CD4-positive, alpha-beta T cell treated with Interleukin-10 for 1 hour (primary cell): ENCODE results near the gene SLC10A6.
"Not testable (repeated sequence)": the region's sequence is repeated elsewhere in the genome, so short reads cannot be mapped to it uniquely, and the experiment has no call there.

ENCODE experiments used
- DNase-seq: peaks from one replicate; pipeline ENCODE4 v3.0.0-alpha.2; 2020

The SLC10A6 gene, protein sequence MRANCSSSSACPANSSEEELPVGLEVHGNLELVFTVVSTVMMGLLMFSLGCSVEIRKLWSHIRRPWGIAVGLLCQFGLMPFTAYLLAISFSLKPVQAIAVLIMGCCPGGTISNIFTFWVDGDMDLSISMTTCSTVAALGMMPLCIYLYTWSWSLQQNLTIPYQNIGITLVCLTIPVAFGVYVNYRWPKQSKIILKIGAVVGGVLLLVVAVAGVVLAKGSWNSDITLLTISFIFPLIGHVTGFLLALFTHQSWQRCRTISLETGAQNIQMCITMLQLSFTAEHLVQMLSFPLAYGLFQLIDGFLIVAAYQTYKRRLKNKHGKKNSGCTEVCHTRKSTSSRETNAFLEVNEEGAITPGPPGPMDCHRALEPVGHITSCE

DNA sequence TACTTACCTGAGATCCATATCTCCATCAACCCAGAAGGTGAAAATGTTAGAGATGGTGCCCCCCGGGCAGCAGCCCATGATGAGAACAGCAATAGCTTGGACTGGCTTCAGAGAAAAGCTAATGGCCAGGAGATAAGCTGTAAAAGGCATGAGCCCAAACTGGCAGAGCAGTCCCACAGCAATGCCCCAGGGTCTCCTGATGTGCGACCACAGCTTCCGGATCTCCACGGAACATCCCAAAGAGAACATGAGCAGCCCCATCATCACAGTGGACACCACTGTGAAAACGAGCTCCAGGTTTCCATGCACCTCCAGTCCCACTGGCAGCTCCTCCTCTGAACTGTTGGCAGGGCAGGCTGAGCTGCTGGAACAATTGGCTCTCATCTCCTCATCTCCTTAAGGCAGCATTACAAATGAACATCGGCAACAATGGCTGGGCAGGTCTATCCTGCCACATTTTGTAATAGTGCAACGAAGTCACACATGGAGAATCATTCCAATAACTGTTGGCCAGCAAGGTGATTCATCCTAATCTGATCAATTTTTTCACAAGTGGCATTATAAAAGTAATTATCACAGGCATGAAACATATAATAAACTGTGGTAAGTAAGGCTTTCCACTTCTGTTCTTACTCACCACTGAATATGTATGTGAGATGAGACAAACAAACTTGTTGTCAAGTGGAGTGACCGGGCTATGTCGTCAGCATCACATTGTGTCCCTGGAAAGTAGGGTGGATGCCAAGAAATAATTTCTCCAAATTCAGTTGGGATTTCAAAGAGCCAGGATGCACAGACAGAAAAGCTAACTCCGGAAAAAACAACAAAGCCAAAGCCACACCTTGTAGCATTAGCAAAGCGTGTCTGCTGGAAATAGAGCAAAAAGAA, at the start of gene SLC10A6:
Gene SLC10A6 (minus strand): TSS at position 653 of the 888 bp plus-strand sequence. CDS start 269 bp downstream, at position 384.
- DNase-seq, result no peak

DNA sequence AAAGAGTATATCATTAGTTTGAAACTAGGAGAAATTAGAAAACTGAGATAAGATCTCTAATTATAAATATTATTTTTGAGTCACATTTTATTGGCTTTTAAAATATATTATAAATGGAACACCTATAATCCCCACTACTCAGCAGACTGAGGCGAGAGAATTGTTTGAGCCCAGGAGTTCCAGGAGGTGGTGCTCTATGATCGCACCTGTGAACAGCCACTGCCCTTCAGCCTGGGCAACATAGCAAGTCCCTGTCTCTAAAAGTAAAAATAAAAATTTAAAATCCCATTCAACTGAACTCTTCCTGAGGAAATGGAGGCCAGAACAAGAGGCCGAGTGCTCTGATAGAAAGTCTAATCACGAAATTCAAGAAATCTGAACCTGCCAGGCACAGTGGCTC, 49.4 kb upstream of the SLC10A6 start:
- DNase-seq, result no peak

DNA sequence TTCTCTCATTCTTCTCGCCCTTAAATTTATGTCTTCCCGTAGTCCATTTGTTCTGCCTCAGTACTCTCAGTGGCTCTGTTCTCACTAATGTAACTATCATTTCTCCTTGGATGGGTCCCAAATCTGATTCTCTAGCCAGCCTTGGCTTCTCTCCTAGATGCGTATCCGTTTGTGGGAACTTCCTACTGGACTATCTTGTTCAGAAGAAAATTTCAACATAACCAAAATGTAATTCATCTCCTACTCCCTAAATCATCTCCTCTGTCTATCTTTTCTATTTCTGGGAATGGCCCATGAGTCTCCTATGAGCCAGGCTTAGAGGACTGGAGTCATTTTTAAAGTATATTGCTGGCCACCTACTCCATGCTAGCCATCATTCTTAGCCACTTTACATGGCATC, 47.4 kb upstream of the SLC10A6 start:
- DNase-seq, result no peak

DNA sequence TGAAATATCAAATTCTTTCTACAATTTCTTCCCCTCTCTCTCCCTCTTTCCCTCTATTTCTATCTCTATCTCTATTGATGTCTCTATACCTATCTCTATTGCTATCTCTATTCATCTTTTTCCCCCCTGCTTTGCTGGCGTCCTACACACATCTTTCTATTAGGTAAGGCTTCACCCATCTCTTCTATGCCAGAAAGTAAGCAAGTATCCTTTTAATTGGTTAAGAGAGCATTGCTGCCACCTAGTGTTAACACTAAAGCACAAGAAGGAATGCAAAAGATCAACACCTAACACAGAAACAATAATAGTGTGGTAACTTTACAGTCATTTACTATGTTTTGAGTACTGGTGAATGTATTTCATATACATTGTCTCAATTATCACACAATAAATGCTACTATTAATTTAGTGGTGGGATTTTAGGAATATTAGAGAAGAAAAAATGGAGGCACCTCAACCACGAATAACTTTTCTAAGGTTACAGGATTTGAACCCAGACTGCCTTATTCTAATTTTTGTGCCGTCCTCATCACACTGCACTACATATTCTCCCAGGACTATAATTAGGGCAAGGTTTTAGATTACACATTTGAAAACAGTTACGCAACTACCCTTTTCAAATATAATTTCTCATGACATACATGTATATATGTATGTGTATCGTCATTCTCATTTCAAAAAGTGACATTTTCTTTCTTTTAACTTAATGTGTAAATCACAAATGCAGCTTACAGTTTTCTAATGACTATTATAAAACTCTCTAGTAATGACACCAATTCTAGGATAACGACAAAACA, 46.7 kb upstream of the SLC10A6 start:
- peak; percentile 66 for DNase-seq

DNA sequence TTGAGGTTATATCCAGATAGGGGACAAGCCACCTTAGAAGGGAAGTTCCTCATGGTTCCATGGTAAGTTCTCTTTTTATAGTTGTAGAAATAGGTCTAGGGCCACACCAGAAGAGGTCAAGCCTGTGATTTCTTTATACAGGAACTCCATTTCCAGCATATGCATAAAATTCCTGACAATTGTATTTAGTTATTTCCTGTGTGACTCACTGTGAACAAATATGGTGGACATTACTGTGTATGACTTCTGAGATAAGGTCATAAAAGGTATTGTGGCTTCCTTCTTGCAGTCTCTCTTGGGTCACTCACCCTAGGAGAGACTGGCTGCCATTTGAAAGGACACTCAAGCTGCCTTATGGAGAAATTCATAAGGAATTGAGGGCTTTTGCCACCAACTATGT, 45.3 kb upstream of the SLC10A6 start:
- DNase-seq, result no peak

DNA sequence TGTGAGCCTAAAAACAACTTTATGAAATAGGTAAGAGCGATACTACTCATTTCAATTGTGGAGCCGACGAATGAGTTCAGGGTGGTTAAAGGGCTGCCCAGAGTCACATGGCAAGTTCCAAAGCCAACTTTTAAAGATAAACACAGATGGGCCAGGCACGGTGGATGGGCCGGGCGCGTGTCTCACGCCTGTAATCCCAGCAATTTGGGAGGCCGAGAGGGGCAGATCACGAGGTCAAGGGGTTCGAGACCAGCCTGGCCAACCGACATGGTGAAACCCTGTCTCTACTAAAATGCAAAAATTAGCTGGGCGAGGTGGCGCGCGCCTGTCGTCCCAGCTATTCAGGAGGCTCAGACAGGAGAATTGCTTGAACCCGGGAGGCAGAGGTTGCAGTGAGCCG, 44.0 kb upstream of the SLC10A6 start:
- no peak for DNase-seq

DNA sequence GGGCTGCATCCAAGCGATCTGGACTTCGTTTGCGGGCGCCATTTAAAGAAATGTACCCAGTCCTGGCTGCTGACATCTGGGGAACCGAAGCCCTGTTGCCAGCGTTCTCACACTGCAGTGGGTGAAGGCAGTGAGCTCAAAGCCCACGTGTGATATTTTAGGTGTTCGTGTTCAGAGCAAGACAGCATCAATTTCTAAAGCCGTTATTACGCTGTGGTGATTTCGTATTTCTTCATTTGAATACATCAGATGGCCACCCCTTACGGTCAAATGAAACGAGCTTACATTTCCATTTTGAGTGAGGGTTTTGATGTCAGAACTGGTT, 43.4 kb upstream of the SLC10A6 start:
- no peak for DNase-seq

DNA sequence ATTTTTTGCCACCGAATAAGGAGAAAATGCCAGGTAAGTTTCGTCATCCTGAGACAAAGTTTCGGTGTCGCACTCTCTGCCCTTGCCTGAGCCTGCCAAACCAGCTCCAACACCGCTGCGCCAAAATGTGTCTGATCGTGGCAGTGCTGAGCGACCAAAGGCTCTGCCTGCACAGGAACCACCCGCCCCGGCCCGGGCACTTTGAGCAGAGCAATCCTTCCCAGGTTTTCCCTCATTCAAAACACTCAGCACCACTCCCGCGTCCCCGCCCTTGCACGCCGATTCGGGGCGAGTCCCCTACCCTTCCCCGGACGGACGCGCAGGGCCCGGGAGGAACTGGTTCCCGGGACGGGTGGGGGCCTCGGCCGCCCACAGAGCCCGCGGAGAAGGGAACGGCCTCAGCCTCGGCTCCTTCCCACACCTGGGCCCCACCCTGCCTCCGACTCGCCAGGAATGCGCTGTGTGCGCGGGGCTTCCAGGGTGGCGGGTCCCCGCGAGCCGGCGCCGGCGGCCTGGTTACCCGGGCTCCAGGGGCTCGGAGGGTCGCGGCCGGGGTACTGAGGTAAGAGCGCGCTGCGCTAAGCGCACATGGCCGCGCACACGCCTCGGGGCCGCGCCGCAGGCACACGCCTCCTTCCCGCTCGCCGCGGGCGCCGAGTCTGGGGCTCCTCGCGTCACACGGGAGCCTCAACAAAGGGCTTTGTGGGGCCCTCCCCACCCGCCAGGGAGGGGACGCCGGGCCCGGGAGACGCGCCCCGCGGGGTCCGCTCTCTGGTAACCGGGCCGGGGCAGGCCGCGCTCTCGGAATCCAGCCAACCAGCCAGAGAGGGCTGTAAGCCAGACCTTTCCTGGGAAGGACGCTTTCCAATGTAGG, 42.8 kb upstream of the SLC10A6 start, which contains the start of gene C4orf36:
Gene C4orf36 (minus strand): TSS at position 661 of the 874 bp plus-strand sequence. CDS start 902 bp downstream, outside the sequence.
- peak; percentile 18 for DNase-seq

DNA sequence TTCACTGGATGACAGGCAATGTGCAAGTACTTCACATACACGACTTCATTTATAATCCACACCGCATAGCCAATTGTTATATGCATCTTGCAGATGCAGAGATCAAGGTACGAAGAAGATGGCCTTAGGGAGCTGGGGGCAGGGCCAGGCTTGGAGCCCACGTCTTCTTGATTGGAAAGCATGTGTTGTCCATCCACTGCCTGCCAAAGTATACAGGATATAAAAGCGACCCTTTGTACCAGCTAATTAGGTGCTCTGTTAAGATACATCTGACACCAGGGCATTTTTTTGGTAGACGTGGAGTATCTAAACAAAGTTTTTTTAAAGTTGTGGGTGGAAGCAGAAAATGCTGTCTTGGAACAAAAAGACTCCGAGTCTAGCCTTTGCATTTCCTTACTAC, 41.6 kb upstream of the SLC10A6 start:
- no peak for DNase-seq

DNA sequence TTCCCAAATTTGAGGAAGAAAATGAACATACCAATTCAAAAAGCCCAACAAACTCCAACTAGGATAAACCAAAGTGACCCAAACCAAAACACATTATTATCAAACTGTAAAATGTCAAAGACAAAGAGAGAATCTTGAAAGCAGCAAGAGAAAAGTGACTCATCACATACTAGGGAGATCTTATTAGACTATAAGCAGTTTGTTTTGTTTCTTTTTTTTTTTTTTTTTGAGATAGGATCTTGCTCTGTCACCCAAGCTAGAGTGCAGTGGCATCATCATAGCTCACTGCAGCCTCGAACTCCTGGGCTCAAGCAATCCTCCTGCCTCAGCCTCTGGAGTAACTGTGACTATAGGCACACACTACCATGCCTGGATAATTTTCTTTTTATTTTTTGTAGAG, 30.5 kb upstream of the SLC10A6 start:
- DNase-seq, result no peak

DNA sequence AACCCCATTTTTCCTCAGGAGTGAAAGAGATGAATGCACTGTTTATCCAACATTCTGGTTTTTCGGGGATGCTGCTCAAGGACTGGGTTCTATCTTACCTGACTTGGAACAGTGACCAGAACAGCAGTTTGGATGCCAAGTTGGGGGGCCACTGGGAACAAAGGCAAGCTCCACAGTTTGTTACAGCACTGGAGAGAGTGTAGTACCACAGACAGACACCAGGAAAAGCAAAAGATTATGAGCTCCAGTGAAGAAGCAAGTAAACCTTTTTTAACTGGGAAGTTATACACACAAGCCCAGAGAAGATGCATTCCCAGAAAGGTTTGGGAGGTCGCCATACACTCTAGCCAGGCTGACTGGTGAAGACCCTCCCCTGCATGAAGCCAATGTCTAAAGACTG, 29.5 kb upstream of the SLC10A6 start:
- no peak for DNase-seq

DNA sequence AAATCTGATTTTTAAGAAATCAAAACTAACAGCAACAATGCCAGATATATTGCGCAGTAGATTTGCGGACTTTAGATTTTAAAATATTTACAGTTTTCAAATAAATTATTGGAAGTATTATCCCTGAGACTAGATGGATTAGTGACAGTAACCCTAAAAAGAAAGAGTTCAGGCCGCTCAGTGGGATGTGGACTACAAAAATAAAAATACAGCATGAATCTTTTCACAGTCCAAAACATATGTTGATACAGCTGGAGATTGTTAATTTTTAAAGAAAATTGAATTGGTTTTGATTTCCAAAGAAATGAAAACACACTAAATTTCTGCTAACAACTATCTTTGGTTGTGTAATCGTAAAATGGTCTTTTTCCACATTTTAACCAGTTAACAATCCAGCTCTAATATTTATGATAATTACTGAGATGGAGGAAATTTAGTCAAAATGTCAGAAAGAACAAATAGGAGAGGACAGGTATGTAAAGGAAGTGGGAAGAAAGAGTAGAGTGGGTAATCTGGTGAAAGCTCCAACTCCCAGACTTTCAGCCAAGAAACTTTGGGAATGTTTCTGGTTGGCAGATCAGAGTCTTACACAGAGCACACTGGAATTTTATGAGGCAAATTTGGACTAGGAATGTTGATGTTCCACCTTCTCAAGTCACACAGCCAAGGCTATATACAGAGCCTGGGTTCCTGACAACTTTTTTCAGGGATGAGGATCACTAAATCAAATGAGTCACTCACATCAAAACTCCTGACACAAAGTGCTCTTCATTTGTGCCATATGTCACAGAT, 27.9 kb upstream of the SLC10A6 start:
- no peak for DNase-seq

DNA sequence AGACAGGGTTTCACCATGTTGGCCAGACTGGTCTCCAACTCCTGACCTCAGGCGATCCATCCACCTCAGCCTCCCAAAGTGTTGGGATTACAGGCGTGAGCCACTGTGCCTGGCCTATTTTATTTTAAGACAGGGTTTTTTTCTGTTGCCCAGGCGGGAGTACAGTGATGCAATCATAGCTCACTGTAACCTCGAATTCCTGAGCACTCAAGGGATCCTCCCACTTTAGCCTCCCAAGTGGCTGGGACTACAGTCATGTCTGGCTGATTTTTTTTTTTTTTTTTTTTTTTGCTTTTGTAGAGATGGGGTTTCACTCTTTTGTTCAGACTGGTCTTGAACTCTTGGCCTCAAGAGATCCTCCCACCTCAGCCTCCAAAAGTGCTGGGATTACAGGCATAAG, 26.3 kb upstream of the SLC10A6 start:
- not testable (repeated sequence) for DNase-seq

DNA sequence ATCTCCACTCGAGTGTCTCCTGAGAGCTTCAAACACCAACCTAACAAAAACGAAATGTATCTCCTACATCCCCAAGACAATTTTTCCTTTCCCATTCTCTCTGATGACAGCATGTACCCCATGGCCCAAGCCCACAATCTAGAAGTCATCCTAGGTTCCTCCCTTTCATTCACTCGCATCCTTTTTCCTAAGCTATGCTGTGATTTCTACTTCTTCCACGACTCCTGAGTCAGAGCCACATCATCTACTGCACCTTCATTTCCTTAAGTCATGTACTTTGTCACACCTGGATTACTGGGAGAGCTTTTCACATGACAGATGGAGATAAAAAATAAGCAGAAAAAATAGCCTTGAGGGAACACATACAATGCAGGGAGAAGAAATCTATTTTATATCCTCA, 23.0 kb upstream of the SLC10A6 start:
- DNase-seq, result no peak

DNA sequence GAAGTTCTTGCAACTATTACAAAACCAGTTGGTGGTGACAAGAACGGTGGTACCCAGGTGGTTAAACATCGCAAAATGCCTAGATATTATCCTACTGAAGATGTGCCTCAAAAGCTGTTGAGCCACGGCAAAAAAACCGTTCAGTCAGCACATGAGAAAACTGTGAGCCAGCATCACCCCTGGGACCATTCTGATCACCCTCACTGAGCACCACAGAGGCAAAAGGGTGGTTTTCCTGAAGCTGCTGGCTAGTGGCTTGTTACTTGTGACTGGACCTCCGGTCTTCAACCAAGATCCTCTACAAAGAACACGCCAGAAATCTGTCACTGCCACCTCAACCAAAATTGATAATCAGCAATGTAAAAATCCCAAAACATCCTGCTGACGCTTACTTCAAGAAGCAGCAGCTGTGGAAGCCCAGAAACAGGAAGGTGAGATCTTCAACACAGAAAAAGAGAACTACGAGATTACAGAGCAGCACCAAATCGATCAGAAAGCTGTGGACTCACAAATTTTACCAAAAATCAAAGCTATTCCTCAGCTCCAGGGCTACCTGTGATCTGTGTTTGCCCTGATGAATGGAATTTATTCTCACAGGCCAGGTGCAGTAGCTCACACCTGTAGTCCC, 21.4 kb upstream of the SLC10A6 start:
- no peak for DNase-seq

DNA sequence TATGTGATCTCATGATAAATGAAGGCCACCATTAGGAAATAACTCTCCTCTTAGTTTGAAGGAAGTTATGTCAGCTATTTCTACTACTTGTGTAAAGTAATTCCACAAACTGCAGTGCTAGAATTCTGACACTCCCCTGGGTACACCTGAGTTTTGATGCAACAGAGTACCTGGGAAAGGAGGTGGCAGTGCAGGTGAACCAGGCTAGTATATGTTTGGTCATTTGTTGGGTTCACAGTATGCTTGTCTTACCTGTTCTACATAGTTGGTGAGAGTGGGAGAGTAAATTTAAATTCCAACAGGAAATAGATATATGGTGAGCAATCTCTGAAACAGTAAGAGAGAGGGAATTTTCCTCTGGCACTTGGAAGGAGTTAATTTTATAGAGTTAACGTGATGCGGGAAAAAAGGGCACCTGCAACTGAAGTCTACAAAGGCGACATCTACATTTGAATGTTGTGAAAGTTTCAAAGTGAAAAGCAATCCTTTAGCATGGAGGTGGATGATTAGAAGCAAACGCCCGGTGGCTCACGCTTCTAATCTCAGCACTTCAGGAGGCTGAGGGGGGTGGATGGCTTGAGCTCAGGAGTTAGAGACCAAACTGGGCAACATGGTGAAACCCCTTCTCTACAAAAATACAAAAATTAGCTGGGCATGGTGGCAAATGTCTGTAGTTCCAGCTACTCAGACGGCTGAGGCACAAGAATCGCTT, 8.3 kb upstream of the SLC10A6 start:
- DNase-seq, result no peak

DNA sequence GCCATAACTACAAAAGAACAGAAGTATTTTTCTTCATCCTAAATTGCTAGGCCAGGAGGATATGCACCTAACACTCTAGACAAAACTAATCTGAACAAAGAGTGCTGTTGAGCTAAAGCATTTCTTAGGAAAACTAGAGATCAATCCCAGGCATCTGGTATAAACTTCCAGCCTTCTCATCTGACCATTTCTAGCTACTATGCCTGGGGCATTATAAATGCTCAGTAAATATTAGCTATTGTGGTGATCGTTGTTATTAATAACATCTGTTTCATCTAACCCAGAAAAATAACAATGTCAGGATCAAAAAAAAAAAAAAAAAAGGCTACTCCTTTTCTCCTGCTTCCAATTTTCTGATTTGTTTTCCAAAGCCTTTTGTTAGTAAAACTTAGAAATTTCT, 7.7 kb upstream of the SLC10A6 start:
- DNase-seq, result no peak

DNA sequence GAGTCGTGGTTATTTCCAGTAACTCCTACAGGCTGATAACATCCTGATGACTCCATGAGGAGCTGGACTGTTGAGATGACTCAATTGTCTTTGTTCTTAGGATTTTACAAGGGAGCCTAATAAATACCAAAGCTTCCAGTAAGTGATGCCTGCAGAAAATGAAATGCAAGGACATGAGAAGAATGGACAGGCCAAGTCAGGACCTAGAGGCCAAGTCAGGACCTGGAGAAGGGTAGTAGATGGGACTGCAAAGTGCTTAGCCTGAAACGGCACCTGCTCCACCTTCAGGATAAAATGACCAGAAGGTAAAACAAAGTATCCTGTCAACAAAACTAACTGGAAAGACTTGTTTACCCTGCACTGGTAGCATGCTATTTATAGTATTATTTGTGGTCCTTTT, 6.4 kb upstream of the SLC10A6 start:
- DNase-seq, result no peak

DNA sequence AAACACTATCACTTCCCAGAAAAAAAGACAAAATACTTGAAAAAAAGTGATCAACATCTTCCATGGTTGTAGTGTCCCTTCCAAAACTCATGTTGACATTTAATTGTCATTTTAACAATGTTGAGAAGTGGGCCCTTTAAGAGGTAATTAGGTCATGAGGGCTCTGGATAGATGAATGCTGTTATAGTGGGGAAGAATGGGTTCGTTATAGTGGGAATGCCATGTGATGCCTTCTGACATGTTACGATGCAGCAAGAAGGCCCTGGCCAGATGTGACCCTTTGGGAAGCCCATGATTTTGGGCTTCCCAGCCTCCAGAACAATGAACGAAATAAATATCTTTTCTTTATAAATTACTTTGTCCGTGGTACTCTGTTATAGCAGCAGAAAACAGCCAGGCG, 4.0 kb upstream of the SLC10A6 start:
- no peak for DNase-seq

DNA sequence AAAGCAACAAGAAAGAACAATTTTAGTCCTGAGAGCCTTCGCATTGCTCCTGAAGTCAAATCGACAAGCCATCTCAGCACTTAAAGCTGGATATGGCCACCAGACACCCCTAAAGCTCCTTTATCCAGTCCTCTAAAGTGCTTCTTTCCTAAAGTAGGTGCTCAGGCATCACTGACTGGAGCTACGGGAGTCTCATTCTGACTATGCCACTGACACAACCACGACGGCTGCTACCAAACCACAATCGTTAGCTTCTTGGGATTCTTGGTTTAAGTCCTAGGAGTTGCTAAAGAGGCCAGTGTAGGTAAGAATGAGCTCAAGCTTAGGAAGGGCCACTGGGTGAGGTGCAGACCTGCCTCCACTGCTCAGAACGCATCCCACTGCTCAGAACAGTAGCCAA, 1.0 kb downstream of the SLC10A6 start:
- no peak for DNase-seq
